GM21619 (cell line): ENCODE results near the gene JMJD6.

Experiments used
- ATAC-seq: cut with Tn5 transposase; IDR thresholded peaks from one replicate; pipeline ENCODE4 v1.9.1; 2021; ENCODE audit not compliant: unreplicated experiment

JMJD6 gene

GRCh38 chr17:76683011-76683755 lies 43.2 kb downstream of the JMJD6 start:
- no peak for ATAC-seq

GRCh38 chr17:76682296-76682695 lies 44.1 kb downstream of the JMJD6 start:
- no peak for ATAC-seq

GRCh38 chr17:76681222-76682137 lies 44.9 kb downstream of the JMJD6 start:
- ATAC-seq: no peak

GRCh38 chr17:76679239-76679638 lies 47.2 kb downstream of the JMJD6 start:
- no peak for ATAC-seq

GRCh38 chr17:76678330-76678729 lies 48.1 kb downstream of the JMJD6 start:
- ATAC-seq: no peak

GRCh38 chr17:76677406-76677805 lies 49.0 kb downstream of the JMJD6 start:
- no peak for ATAC-seq

- no peak for ATAC-seq
Measured at GRCh38 chr17:76676629-76677028, 49.8 kb downstream of the JMJD6 start.

GRCh38 chr17:76675648-76676047 lies 50.8 kb downstream of the JMJD6 start:
- no peak for ATAC-seq

- ATAC-seq: no peak
Measured at GRCh38 chr17:76674600-76674999, 51.8 kb downstream of the JMJD6 start.

GRCh38 chr17:76673729-76674128 lies 52.7 kb downstream of the JMJD6 start:
- ATAC-seq: no peak

- ATAC-seq: no peak
Measured at GRCh38 chr17:76672892-76673291, 53.5 kb downstream of the JMJD6 start.

- ATAC-seq: no peak
Measured at GRCh38 chr17:76672270-76672851, 54.0 kb downstream of the JMJD6 start.

- ATAC-seq: peak; percentile 12
Measured at GRCh38 chr17:76671912-76672262, 54.5 kb downstream of the JMJD6 start.

GRCh38 chr17:76671123-76671911 lies 55.1 kb downstream of the JMJD6 start:
- ATAC-seq: peak; percentile 96

GRCh38 chr17:76670718-76671122 lies 55.7 kb downstream of the JMJD6 start:
- no peak for ATAC-seq

- no peak for ATAC-seq
Measured at GRCh38 chr17:76670020-76670717, 56.2 kb downstream of the JMJD6 start.
